Mononuclear cell (primary cell): ENCODE data around the gene DDX1. TPM values are rescaled to one million over a fixed set of nuclear protein-coding genes. Genes with fewer than 3 reads are reported as not detected.
A peak's percentile ranks its signal among the peaks of the same experiment; 100 is the strongest.

Source experiments
- H3K27me3 ChIP-seq: 2 replicates; pipeline ENCODE4 v1.6.0; 2011; ENCODE audit warnings: low read length, control low read depth; ENCODE audit not compliant: insufficient read depth
- H3K4me1 ChIP-seq: 2 replicates; pipeline ENCODE4 v1.5.1; 2011; ENCODE audit warnings: mild to moderate bottlenecking, low read length, control low read depth; ENCODE audit not compliant: insufficient read depth
- H3K4me3 ChIP-seq: 2 replicates; pipeline ENCODE4 v1.5.1; 2011; ENCODE audit warnings: mild to moderate bottlenecking, low read length, moderate library complexity
- H3K9me3 ChIP-seq: 2 replicates; pipeline ENCODE4 v1.5.1; 2011; ENCODE audit warnings: low read depth, mild to moderate bottlenecking, control low read depth, low read length
- total RNA-seq: library from RNA; depleted of rRNA; stranded (reverse); fragments of >200 nt; gene quantifications from one replicate; pipeline ENCODE4 v1.2.3, GENCODE V29; 2012

The DDX1 gene
- total RNA-seq, 1 donor, result 55.5 TPM

- Histone ChIP-seq H3K27me3 (no peaks in the 10 kb centered on the region), H3K9me3 (no peaks in the 10 kb centered on the region), H3K4me1 (peaks cover 34% of the 10 kb centered on the region), H3K4me3 (no peak overlapping the region)
Observed at GRCh38 chr2:15559379-15560139, 32.1 kb upstream of the DDX1 start.

DNA sequence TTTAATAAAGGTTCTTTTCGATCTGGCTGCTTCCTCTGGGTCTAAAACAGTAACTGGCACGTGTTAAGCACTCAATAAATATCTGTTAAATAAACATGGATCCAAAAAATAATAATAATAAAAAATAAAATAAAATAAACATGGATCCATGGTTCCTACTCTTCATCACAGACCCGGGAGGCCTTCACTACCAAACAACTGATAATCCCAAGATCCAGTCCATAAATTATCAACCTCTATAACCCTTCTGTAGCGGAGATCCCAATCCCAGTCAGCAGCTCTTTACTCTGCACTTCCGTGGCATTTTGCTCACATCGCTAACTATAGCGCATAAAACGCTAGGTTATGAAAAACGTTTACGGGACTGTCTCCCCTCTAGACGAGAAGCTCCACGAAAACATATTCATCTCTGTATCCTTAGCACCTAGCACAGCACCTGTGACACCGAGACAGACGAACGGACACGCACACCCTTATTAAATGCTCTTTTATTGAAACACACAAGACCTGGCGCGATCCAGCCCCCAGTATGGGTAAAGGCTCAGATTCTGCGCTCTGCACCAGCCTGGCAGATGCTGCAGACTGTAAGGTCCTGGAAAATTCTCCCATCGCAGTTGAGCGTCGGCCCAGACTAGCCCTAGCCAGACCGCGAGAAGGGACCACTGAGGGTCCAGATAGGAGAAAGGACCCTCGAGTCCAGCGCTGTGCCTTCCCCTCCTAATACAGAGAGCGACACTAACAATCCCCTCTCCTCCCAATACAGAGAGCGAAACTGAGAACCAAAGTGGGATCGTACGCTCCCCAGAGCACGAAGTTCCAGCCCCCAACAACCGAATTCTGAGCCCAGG lies 31.3 kb upstream of the DDX1 start:
- H3K4me3 ChIP-seq, result peak overlapping the region; percentile 77

DNA sequence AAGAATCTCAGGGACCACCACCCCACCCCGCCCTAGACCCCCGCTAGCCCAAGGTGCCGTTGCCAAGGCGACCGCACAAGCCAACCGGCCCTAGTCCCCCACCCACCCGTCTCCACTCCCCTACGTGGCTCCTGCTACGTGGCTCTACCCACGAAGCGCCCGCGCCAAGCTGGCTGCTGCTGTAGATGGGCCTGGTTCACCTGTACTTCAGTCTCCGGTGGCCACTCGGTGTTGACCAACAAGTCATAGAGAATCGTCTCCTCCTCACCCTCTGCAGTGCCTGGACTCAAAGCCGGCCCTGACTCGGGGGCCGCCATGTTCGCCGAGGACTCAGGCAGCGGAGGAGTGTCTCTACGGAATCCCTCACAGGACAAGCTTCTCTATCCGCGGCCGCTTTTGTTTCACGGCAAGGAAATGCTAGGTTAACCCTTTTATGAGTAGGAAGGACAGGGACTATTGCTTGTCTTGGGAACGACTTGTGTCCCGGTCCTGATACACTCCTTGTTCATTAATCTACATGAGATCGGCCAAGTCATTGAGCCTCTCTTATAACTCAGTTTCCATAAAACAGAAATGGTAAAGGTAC lies 30.6 kb upstream of the DDX1 start, which contains the start of gene NBAS:
Gene NBAS (minus strand): TSS at position 347 of the 586 bp plus-strand sequence. CDS start 30 bp downstream, at position 317.
- Histone ChIP-seq H3K4me1 (peaks cover 34% of the 10 kb centered on the region), H3K27me3 (no peaks in the 10 kb centered on the region), H3K9me3 (no peaks in the 10 kb centered on the region), H3K4me3 (peak within 1 kb of the TSS; percentile 77)

More for the DNA sequence above, 31.3 kb upstream of the DDX1 start:
- Histone ChIP-seq H3K9me3 (no peaks in the 10 kb centered on the region), H3K27me3 (no peaks in the 10 kb centered on the region), H3K4me1 (peaks cover 34% of the 10 kb centered on the region)

DNA sequence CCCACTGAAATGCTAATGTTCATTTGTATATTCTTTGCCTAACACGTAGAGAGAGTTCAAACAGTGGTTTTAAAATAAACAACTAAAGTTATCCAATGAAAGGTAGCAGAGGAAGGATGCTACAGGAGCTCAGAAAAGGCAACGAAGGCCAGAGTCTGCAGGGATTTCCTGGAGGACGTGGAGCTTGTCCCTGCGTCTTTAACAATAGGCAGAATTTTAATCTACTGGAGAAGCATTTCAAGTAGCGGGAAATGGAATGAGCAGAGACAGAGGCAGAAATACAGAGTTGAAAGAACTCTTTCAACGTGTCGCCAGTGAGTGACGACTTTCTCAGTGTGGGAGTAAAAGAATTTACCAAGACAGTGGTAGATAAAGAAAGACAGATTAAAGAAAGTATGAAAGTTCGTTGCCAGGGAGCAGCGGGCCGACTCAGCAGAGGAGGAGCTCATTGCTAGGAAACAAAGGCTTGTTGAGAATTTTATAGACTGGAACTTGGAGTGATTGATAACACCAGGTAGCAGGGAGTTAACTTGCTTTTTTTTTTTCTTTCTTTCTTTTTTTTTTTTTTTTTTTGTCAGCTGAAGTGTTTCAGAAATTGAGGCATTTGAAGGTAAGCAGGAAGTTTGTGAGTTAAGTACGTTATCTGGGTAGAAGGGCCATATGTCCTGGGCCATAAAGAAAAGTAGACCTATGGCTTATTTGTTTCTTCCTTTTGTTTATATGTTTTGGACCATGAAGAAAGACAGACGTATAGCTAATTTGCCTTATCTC lies 29.9 kb upstream of the DDX1 start:
- no peaks in the 10 kb centered on the region for H3K27me3 ChIP-seq
- no peaks in the 10 kb centered on the region for H3K9me3 ChIP-seq
- H3K4me3 ChIP-seq, result peak overlapping the region; percentile 77
- H3K4me1 ChIP-seq, result peaks cover 34% of the 10 kb centered on the region

GRCh38 chr2:15562354-15563031 lies 29.2 kb upstream of the DDX1 start:
- peaks cover 34% of the 10 kb centered on the region for H3K4me1 ChIP-seq
- no peaks in the 10 kb centered on the region for H3K27me3 ChIP-seq
- no peak overlapping the region for H3K4me3 ChIP-seq
- H3K9me3 ChIP-seq, result no peaks in the 10 kb centered on the region

- no peaks in the 10 kb centered on the region for H3K27me3 ChIP-seq
- no peaks in the 10 kb centered on the region for H3K9me3 ChIP-seq
- peaks cover 30% of the 10 kb centered on the region for H3K4me1 ChIP-seq
- no peak overlapping the region for H3K4me3 ChIP-seq
Observed at GRCh38 chr2:15563227-15564100, 28.2 kb upstream of the DDX1 start.

- Histone ChIP-seq H3K27me3 (no peaks in the 10 kb centered on the region), H3K9me3 (no peaks in the 10 kb centered on the region), H3K4me1 (peaks cover 12% of the 10 kb centered on the region), H3K4me3 (no peak overlapping the region)
Observed at GRCh38 chr2:15565392-15565791, 26.3 kb upstream of the DDX1 start.

- H3K9me3 ChIP-seq, result no peaks in the 10 kb centered on the region
- H3K27me3 ChIP-seq, result no peaks in the 10 kb centered on the region
- peaks cover 8% of the 10 kb centered on the region for H3K4me1 ChIP-seq
- no peak overlapping the region for H3K4me3 ChIP-seq
Observed at GRCh38 chr2:15565994-15566671, 25.5 kb upstream of the DDX1 start.

- no peak overlapping the region for H3K4me3 ChIP-seq
- H3K4me1 ChIP-seq, result peaks cover 4% of the 10 kb centered on the region
- H3K9me3 ChIP-seq, result no peaks in the 10 kb centered on the region
- no peaks in the 10 kb centered on the region for H3K27me3 ChIP-seq
Observed at GRCh38 chr2:15566912-15567311, 24.8 kb upstream of the DDX1 start.

GRCh38 chr2:15568874-15569273 lies 22.8 kb upstream of the DDX1 start:
- Histone ChIP-seq H3K4me3 (no peak overlapping the region), H3K4me1 (no peaks in the 10 kb centered on the region), H3K27me3 (no peaks in the 10 kb centered on the region), H3K9me3 (no peaks in the 10 kb centered on the region)

DNA sequence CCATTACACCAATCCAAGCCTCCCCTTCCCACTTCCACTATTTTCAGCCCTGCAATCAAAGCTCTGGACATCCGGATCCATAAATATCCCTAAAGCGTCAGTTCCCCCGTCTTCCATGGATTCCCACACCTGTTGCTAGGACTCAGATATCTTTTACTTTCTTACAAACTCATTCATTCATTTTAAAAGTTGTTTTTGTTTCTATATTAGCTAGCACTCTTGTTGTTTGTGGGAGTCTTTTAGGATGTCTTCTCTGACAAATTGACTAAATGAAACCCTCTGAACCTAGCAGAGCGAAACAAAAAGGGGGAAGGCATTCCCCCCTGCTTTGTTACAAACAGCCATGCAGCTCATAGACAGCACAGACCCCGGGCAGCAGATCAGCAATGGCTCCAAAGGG lies 21.6 kb upstream of the DDX1 start:
- Histone ChIP-seq H3K4me3 (no peak overlapping the region), H3K4me1 (no peaks in the 10 kb centered on the region), H3K27me3 (no peaks in the 10 kb centered on the region), H3K9me3 (no peaks in the 10 kb centered on the region)

- Histone ChIP-seq H3K4me1 (no peaks in the 10 kb centered on the region), H3K9me3 (no peaks in the 10 kb centered on the region), H3K4me3 (no peak overlapping the region), H3K27me3 (no peaks in the 10 kb centered on the region)
Observed at GRCh38 chr2:15571729-15572128, 19.9 kb upstream of the DDX1 start.

DNA sequence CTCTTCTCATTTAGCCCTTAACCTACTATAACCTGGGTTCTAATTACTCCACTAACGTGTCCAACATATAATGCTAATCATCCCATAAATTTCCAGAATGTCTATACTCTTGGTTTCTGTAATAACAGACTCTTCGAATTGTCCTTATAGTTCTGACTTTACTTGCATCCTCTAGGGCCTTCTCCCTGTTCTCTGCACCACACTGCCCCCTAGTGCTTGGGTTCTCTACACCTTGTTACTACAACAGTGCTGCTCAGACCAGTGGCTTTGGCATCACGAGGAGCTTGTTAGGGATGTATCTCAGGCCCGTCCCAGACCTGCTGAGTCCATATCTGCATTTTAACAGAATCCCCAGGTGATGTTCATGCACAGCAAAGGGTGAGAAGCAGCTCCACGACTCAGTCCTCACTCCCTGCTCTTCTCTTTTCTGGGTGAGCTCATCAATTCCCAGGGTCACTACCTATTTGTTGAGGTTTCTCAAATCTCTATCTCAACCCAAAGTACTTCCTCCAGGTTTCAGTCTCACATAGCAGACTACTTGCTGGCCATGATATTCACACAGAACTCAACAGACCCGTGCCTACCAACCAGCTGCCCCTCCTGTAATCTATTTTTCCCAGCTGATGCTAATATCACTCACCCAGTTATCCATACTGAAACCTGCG lies 14.5 kb upstream of the DDX1 start:
- H3K4me3 ChIP-seq, result no peak overlapping the region
- no peaks in the 10 kb centered on the region for H3K27me3 ChIP-seq
- H3K9me3 ChIP-seq, result no peaks in the 10 kb centered on the region
- H3K4me1 ChIP-seq, result no peaks in the 10 kb centered on the region
